GM18526 (cell line): ENCODE results near the gene ACSM3.

Source experiments
- POLR2A ChIP-seq: IDR thresholded peaks from 3 replicates; pipeline ENCODE4 v1.6.1; 2011; ENCODE audit not compliant: insufficient read length; ENCODE audit errors: extremely low read depth

Gene ACSM3

DNA sequence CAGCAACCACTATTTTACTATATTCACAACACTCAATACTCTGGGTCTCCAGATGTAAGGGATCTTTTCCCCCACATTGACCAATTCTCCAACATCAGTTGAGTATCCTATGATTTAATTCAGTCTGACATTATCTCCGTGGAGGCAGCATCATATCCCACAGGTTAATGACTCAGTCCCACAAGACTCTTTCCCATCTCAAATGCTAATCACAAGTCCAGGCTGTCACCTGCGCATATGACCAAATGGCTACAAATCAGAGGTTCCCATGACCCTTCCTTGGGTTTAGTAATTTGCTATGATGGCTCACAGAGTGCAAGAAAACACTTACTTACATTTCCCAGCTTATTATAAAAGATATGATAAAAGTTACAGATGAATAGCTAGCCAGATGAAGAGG, 18.7 kb downstream of the ACSM3 start:
- TF ChIP-seq POLR2A, result no peak

DNA sequence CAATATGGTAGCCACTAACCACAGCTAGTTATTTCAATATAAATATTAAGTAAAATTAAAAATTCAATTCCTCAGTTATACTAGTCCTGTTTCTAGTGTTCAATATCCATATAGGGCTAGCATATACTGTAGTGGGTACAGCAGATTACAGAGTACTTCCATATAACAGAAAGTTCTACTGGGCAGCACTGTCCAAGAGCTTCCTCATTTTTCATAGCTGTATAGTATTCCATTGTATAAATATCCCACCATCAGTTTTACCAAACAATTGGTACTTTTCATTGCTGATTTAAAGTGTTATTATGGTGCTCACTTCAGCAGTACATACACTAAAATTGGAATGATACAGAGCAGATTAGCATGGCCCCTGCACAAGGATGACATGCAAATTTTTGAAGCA, 20.4 kb downstream of the ACSM3 start:
- no peak for TF ChIP-seq POLR2A

DNA sequence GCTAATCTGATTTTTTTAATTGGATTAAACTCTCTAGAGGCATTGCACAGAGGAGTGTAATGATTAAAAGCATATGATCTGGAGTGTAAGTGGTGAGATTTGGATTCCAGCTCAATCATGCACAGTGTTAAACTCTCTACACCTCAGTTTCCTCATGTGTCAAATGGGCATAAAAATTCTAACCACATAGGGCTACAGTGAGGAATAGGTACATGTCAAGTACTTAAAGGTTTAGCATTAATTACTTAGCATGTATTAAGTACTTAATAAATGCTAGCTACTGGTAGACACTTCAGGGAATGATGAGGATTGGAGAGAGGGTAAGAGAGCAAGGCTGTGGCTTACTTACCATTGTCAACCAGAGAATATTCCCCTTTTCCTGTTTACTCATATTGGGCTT, 25.3 kb downstream of the ACSM3 start:
- TF ChIP-seq POLR2A, result no peak

DNA sequence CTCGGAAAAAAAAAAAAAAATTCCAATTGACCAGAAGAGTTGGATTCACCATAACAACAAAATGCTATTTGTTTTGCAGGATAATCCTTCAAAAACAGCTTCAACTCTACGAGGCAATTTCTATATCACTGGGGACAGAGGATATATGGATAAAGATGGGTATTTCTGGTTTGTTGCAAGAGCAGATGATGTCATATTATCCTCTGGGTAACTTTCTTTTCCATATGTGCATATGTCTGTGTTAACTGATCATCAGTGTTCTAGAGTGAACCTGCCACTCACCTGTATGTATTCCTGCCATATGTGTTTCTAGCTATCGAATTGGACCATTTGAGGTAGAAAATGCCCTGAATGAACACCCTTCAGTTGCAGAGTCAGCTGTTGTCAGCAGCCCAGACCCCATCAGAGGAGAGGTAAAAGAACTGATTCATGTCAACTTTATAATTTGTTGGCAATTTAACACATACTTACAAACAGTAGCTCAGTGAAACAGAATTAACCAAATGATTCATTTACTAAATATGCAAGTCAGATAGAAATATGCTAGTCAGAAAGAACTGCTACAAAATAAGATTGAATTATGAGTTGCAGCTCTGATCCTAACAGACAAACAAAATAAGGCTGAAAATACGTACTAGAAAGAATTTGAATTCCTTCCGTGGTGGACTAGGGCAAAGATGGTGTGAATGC, 28.3 kb downstream of the ACSM3 start:
- TF ChIP-seq POLR2A, result no peak

DNA sequence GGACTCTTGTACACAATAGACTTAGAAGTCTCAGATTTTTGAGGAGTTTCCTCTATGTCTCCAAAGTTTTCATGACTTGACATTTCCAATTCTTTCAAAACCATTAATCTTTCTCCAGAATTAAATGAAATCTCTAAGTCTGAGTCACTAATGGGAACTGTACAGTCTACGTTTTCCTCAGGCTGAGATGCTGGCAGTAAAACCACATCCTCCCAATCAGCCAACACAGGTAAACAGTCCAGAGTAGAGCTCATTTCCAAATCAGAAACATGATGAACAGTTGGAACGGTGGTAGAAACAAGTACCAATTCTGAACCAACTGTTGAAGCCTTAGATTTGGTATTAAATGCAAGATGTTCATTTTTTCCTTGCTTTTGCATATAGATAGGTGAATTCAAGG, 34.5 kb downstream of the ACSM3 start:
- no peak for TF ChIP-seq POLR2A

DNA sequence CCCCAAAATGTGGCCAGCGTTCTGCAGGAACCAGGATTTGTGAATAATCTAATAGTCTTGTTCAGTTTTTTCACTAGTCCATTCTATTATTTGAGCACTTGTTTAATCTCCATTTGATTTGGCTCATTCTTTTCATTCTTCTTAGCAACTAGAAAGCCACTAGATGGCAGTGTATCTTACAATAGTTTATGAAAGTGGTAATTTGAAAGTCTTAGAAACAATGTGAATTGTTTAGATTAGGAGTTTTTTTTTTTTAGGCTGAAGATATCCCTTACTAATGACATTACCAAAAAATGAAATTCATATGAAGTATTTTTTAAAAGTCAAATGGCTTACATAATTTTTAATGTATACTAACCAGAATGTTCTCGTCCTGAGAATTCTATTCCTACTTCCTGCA, 35.8 kb downstream of the ACSM3 start:
- no peak for TF ChIP-seq POLR2A

DNA sequence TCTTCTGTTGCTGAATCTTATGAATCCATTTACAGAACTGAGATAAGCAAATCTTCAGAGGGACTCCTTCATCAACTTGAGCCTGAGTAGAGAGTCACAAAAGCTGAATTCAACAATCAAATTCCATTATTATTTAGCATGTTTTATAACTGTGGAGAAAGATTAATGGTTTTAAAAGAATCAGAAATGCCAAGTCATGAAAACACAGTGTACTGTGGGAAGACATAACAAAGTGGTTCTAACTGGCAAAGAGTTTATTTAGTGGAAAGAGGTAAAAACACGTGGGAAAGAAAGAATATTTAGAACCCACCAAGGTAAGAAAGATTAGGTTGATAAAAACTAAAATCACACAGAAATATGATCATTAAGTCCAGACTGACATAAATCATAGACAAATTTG, 37.5 kb downstream of the ACSM3 start:
- TF ChIP-seq POLR2A, result no peak

DNA sequence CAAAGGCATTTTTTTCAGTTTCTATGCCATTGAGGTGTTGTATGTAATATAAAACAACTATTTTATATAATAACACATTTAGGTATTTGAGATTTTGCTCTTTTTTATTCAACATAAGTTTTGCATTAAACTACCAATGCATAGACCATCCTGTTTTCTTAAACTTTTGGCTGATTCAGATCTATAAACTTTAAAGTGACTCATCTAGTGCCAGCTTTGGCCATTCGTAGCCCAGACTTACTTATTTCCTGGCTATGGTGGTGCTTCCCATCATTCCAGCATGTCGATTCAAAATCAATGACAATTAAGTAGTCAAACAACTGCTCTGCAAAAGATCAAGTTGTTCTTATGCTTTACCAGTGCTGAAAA, 39.4 kb downstream of the ACSM3 start:
- TF ChIP-seq POLR2A, result no peak

DNA sequence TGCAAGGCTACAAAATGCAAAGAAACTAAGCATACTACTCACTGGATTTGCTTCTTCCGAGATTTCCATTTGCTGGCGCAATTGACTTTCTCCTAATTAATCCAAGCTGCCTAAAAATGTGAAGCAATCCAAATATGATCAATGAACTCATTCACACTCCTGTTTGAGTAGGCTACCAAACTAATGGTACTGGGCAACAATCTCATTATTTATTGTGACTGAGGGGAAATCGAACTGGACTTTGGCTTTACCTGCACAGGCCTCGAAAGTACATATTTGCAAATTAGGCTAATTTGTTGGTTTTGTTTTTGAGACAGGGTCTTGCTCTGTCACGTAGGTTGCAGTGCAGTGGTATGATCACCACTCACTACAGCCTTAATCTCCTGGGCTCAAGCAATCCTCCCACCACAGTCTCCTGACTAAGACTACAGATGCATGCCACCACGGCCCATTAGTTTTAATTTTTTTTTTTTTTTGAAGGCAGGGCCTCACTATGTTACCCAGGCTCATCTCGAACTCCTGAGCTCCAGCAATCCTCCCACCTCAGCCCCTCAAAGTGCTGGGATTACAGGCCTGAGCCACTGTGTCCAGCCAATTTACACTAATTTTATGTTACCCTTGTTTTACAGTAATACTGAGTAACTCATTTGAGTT, 39.9 kb downstream of the ACSM3 start:
- TF ChIP-seq POLR2A, result no peak

DNA sequence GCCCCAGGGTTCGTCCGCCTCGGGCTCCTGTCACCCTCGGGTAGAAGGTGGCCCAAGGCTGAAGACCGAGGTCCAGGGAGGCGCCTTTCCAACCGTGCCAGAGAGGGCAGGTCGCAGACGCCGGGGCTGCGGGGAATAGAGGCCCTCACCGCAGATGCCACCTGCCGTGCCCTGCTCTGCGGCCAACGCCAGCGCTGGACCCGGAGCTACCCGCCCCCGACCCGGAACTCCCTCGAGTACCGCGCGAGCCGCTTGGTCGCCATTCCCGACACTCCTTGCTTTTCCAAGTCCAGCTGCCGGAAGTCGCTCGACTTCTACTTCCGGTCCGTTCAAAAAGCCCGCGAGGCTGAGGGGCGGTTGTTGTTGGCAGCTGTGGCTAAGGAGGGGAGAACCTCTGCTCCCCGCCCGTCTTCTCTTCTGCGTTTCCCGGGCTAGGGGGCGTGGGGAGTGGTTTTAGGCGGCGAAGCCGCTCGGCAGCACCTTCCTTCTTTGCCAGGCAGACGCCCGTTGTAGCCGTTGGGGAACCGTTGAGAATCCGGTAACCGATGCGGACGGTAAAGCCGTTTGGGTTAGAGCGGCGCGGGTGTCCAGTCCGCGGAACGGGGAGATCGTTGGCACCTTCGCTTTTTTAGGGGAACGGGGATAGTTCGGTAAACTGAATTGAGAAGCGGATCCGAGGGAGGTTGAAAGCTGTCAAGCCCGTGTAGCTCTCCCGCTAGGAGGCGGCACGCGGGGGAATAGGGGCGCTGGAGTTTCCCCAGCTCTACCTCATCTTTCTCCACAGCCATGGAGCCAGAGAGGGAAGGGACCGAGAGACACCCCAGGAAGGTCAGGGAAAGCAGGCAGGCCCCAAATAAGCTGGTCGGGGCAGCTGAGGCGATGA, 42.6 kb downstream of the ACSM3 start, which contains the start of the genes ERI2 and REXO5:
Gene ERI2, minus strand, starts transcription at position 305 of the 883 bp plus-strand sequence. Its CDS starts 42 bp downstream, at position 263.
Gene REXO5, plus strand, starts transcription at position 360 of the 883 bp plus-strand sequence. Its CDS starts 427 bp downstream, at position 787.
- no peak for TF ChIP-seq POLR2A

DNA sequence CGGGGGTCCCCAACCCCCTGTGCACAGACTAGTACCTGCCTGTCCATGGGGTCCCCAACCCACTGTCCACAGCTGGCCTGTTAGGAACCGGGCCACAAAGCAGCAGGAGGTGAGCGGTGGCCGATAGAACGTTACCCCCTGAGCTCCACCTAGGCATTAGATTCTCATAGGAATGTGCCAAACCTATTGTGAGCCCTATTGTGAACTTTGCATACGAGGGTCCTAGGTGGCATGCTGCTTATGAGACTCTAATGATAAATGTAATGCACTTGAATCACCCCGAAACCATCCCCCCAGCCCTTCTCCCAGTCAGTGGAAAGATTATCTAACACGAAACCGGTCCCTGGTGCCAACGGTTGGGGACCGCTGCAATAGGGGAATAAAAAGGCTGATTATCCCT, 44.0 kb downstream of the ACSM3 start:
- no peak for TF ChIP-seq POLR2A

DNA sequence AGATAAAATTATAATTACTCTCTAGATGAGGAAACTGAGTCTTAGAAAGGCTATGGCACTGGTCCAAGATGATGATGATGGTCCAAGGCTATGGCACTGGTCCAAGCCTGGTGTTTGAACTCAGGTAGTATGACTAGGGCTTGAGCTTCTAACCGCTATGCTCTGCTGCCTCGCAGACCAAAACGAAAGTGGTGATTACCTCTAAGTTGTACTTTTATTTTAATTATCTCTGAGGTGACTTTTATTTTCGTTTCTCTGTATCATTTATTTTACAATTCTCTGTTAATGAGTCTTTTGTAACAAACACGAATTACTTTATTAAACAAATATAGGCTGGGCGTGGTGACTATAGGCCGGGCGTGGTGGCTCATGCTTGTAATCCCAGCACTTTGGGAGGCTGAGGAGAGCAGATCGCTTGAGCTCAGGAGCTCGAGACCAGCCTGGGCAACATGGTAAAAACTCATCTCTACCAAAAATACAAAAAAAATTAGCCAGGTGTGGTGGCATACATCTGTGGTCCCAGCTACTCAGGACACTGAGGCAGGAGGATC, 48.1 kb downstream of the ACSM3 start:
- TF ChIP-seq POLR2A, result no peak

DNA sequence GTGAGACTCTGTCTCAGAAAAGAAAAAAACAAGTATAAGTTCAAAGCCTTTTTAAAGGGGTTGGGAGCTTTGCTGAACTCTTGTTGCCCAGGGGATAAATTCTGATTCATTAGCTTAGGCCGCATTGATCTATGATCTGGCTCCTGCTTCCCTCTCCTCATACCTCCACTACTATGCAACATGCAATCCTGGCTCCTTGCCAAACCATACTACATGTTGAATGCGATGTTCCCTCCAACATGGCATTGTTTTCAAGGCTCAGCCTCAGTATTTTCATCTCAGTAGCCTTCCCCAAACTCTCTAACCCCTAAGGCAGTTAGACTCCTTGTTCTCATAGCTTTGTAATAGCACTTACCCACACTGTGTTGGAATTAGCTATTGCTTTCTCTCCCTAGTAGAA, 48.7 kb downstream of the ACSM3 start:
- TF ChIP-seq POLR2A, result no peak

DNA sequence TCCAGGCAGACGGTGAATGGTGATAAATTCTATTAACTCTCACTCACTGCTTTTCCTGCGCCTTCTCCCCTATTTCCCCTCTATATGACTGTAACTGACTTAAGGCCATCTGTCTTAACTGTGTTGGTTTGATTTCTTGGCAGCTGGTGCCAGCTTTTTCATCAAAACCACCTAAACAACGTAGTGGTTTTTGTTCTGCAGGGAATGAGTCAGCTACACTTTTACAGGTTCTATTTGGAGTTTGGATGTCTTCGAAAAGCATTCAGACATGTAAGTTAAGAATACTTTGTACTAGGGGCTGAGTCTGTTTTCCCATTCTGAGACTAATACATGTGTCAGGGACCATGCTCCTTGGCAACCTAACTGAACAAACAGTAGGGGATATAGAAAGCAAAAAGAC, 51.0 kb downstream of the ACSM3 start:
- no peak for TF ChIP-seq POLR2A

DNA sequence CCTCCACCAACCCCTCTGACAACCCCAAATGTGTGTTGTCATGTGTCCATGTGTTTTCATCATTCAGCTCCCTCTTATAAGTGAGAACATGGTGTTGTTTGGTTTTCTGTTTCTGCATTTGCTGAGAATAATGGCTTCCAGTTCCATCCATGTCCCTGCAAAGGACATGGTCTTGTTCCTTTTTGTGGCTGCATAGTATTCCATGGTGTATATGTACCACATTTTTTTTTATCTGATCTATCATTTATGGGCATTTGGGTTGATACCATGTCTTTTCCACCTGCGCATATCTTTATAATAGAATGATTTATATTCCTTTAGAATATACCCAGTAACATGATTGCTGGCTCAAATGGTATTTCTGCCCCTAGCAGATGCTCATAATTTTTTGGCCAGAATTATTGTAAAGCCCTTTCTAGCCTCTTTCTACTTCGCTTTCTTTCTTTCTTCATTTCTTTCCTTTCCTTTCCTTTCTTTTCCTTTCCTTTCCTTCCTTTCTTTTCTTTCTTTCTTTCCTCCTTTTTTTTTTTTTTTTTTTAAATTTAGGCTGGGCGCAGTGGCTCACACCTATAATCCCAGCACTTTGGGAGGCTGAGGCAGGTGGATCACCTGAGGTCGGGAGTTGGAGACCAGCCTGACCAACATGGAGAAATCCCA, 55.2 kb downstream of the ACSM3 start:
- TF ChIP-seq POLR2A, result no peak
